Glutamatergic neuron (in vitro differentiated cells): ENCODE measurements around the gene NDUFB8. TPM values are rescaled to one million over a fixed set of nuclear protein-coding genes. Genes with fewer than 3 reads are reported as not detected.
"Not testable (repeated sequence)": the region's sequence is repeated elsewhere in the genome, so short reads cannot be mapped to it uniquely, and the experiment has no call there.

ENCODE experiments used
- DNase-seq: peaks from one replicate; pipeline ENCODE4 v3.0.0; 2022
- H3K27ac Mint-ChIP-seq: one replicate; pipeline ENCODE4 v1.8.0; 2020; ENCODE audit warnings: mild to moderate bottlenecking, mixed read lengths, inconsistent platforms; ENCODE audit not compliant: unreplicated experiment
- H3K27me3 Mint-ChIP-seq: one replicate; pipeline ENCODE4 v1.8.0; 2020; ENCODE audit warnings: mild to moderate bottlenecking, moderate library complexity, mixed read lengths, inconsistent platforms; ENCODE audit not compliant: unreplicated experiment
- H3K36me3 Mint-ChIP-seq: one replicate; pipeline ENCODE4 v1.8.0; 2020; ENCODE audit warnings: mild to moderate bottlenecking, mixed read lengths, inconsistent platforms; ENCODE audit not compliant: unreplicated experiment
- H3K4me1 Mint-ChIP-seq: one replicate; pipeline ENCODE4 v1.8.0; 2020; ENCODE audit warnings: mild to moderate bottlenecking, low read depth, mixed read lengths, inconsistent platforms; ENCODE audit not compliant: unreplicated experiment
- H3K4me3 Mint-ChIP-seq: one replicate; pipeline ENCODE4 v1.8.0; 2020; ENCODE audit warnings: mild to moderate bottlenecking, mixed read lengths, inconsistent platforms; ENCODE audit not compliant: unreplicated experiment
- H3K9me3 Mint-ChIP-seq: one replicate; pipeline ENCODE4 v1.8.0; 2020; ENCODE audit warnings: mild to moderate bottlenecking, moderate library complexity, mixed read lengths, inconsistent platforms; ENCODE audit not compliant: unreplicated experiment
- CTCF ChIP-seq: fragments of 200-600 bp; sonication (generic); IDR thresholded peaks from one replicate; pipeline ENCODE4 v1.5.0; 2021; ENCODE audit not compliant: partially characterized antibody, unreplicated experiment
- long read RNA-seq: library from polyadenylated mRNA; unstranded; transcript quantifications from one replicate; pipeline ENCODE4 v2.0.0, GENCODE V29; 2020; ENCODE audit not compliant: unreplicated experiment
- total RNA-seq: library from RNA; stranded (reverse); fragmentation: NEBNext Ultra II Directional; extraction: Animal tissue kit (Norgen Biotek cat#: 25700); gene quantifications from one replicate; pipeline ENCODE4 v1.2.1, GENCODE V29; 2021; ENCODE audit not compliant: unreplicated experiment

Gene NDUFB8
- total RNA-seq = 284 TPM
- long read RNA-seq, transcript NDUFB8-205 (4 exons, 829 nt) = minor isoform, 9 of 274 reads
- long read RNA-seq, transcript NDUFB8-201 (5 exons, 671 nt) = major isoform, 250 of 274 reads
- long read RNA-seq, partial matches to known transcripts = 4 of 274 reads
- long read RNA-seq, other reads (novel, unspliced or antisense) = 5 of 274 reads

- H3K9me3 Mint-ChIP-seq = peaks cover 3% of the 10 kb centered on the region
- DNase-seq = peak; percentile 94
- H3K4me1 Mint-ChIP-seq = peaks cover 7% of the 10 kb centered on the region
- H3K36me3 Mint-ChIP-seq = no peaks in the 10 kb centered on the region
- H3K4me3 Mint-ChIP-seq = peak within 1 kb of the TSS; percentile 100
- peak within 1 kb of the TSS; percentile 89 for H3K27ac Mint-ChIP-seq
- peaks cover 6% of the 10 kb centered on the region for H3K27me3 Mint-ChIP-seq
- TF ChIP-seq CTCF = no peak
Measured at GRCh38 chr10:100529475-100530298, at the start of gene NDUFB8. Gene NDUFB8, minus strand, starts transcription at chr10:100529871. Its CDS starts 20 bp downstream, at chr10:100529851.

- no peaks in the 10 kb centered on the region for H3K9me3 Mint-ChIP-seq
- H3K4me3 Mint-ChIP-seq = no peak overlapping the region
- no peak for DNase-seq
- H3K4me1 Mint-ChIP-seq = no peaks in the 10 kb centered on the region
- no peaks in the 10 kb centered on the region for H3K36me3 Mint-ChIP-seq
- TF ChIP-seq CTCF = no peak
- H3K27ac Mint-ChIP-seq = no peak overlapping the region
- H3K27me3 Mint-ChIP-seq = peaks cover 6% of the 10 kb centered on the region
Measured at GRCh38 chr10:100576282-100576635, 46.6 kb upstream of the NDUFB8 start.

DNA sequence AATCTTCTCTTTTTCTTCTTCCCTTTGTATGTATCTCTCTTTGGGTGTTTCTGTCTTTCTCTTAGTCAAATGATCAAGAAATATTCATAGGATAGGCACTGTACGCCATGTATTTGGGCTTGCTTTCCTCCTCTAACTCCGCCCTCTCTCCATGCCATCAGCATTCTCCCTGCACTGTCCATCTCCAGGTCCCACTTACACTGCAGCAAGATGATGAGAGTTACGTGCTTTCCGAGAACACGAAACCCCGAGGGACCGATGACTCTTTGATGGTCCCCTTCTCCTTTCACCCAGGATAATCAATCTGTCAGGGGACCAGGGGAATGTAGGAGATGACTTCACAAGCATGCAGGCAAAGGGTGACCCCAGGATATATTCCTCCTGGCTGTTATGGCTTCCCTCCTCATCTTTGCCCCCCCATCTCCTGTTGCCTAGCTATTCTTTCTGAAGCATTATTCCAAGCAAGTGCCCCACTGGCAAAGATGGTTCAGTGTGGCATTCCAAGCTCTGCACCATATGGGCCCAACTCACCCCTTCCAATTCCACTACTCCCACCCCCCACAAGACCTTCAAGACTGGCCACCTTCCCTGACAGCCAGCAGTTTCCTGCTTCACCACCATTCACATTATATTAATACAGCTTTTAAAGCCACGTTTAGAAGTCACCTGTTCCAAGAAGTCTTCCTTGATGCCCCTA, 46.1 kb upstream of the NDUFB8 start:
- Mint-ChIP-seq H3K4me3 (no peak overlapping the region), H3K36me3 (no peaks in the 10 kb centered on the region), H3K9me3 (no peaks in the 10 kb centered on the region), H3K27me3 (peaks cover 6% of the 10 kb centered on the region), H3K27ac (no peak overlapping the region), H3K4me1 (no peaks in the 10 kb centered on the region)
- DNase-seq = no peak
- no peak for TF ChIP-seq CTCF

DNA sequence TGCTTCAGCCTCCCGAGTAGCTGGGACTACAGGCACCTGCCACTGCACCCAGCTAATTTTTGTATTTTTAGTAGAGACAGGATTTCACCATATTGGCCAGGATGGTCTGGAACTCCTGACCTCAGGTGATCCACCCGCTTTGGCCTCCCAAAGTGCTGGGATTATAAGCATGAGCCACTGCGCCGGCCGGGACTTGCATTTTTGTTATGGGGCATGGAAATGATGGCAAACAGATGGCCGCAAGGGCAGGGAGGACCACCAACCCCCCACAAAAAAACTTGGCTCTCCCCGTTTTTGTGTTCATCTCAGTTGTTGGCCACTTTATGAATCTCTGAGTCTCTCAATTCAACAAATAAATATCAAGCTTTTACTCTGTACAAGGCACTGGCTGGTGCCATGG, 45.5 kb upstream of the NDUFB8 start:
- not testable (repeated sequence) for H3K27me3 Mint-ChIP-seq, DNase-seq

DNA sequence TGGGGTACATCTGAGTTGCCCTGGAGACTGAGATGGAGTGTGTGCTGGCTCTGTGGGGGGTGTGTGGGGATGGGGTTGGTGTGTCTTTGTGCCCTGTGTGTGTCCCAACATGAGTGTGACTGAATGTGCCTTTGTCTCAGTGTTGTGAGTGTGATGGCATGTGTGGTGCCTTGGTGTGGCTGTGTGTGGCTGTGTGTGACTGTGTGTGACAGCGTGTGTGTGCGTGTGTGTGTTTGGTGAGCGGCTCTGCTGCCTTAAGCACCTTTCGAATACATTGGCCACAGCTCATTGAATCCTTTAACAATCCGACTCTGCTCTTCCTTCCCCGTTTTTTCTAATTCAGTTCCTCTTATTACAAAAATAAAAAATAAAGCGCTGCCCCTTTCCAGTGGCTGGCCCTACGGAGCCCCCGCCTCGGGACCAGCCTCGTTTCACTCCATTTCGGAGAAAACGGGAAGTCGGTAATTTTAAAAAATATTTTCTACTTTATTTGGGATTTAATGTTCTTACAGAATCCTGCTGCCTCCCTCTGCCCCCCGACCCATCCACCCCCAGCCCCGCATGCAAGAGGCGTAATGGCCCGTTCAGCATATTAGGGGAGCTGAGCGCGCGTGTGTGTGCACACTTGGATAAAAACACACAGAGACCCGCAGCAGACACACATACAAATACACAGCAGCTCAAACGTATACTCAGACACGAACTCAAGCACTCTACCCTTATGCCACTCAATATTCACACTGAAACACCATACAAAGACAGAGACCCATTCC, 41.6 kb upstream of the NDUFB8 start:
- H3K4me1 Mint-ChIP-seq = no peaks in the 10 kb centered on the region
- no peak for TF ChIP-seq CTCF
- H3K27ac Mint-ChIP-seq = no peak overlapping the region
- DNase-seq = no peak
- H3K36me3 Mint-ChIP-seq = no peaks in the 10 kb centered on the region
- H3K4me3 Mint-ChIP-seq = no peak overlapping the region
- peaks cover 4% of the 10 kb centered on the region for H3K9me3 Mint-ChIP-seq
- peaks cover 8% of the 10 kb centered on the region for H3K27me3 Mint-ChIP-seq

More for the DNA sequence above, 45.5 kb upstream of the NDUFB8 start:
- not testable (repeated sequence) for H3K4me3 Mint-ChIP-seq, H3K36me3 Mint-ChIP-seq, H3K9me3 Mint-ChIP-seq, H3K4me1 Mint-ChIP-seq, H3K27ac Mint-ChIP-seq
